Chondrocyte (in vitro differentiated cells): ENCODE results near the gene PCDH18. TPM values are rescaled to one million over a fixed set of nuclear protein-coding genes. Genes with fewer than 3 reads are reported as not detected.
"Not testable (repeated sequence)": the region's sequence is repeated elsewhere in the genome, so short reads cannot be mapped to it uniquely, and the experiment has no call there.

Source experiments
- DNase-seq: peaks from one replicate; pipeline ENCODE4 v3.0.0; 2021; ENCODE audit warnings: mixed read lengths, low spot score
- H3K27ac Mint-ChIP-seq: one replicate; pipeline ENCODE4 v1.8.0; 2021; ENCODE audit warnings: mild to moderate bottlenecking, moderate library complexity, mixed read lengths; ENCODE audit not compliant: unreplicated experiment
- H3K27me3 Mint-ChIP-seq: 2 replicates; pipeline ENCODE4 v1.8.0; 2021; ENCODE audit warnings: low read depth, mixed read lengths
- H3K36me3 Mint-ChIP-seq: 2 replicates; pipeline ENCODE4 v1.8.0; 2021; ENCODE audit warnings: low read depth, mixed read lengths
- H3K4me1 Mint-ChIP-seq: 2 replicates; pipeline ENCODE4 v1.8.0; 2021; ENCODE audit warnings: low read depth, mild to moderate bottlenecking, mixed read lengths
- H3K4me3 Mint-ChIP-seq: one replicate; pipeline ENCODE4 v1.8.0; 2021; ENCODE audit warnings: mild to moderate bottlenecking, moderate library complexity, mixed read lengths; ENCODE audit not compliant: unreplicated experiment
- H3K9me3 Mint-ChIP-seq: 2 replicates; pipeline ENCODE4 v1.8.0; 2021; ENCODE audit warnings: low read depth, mixed read lengths
- total RNA-seq: library from RNA; stranded (reverse); gene quantifications from 3 replicates; pipeline ENCODE4 v1.2.1, GENCODE V29; 2021
- TF ChIP-seq, protein P1 (sequence below): fragments of 200-600 bp; sonication (generic); IDR thresholded peaks from 2 replicates; pipeline ENCODE4 v1.5.0; 2021; ENCODE audit warnings: antibody characterized with exemption, mild to moderate bottlenecking, moderate library complexity

Gene PCDH18
- total RNA-seq, 1 donor from 2014 or later: 33.3 TPM

DNA sequence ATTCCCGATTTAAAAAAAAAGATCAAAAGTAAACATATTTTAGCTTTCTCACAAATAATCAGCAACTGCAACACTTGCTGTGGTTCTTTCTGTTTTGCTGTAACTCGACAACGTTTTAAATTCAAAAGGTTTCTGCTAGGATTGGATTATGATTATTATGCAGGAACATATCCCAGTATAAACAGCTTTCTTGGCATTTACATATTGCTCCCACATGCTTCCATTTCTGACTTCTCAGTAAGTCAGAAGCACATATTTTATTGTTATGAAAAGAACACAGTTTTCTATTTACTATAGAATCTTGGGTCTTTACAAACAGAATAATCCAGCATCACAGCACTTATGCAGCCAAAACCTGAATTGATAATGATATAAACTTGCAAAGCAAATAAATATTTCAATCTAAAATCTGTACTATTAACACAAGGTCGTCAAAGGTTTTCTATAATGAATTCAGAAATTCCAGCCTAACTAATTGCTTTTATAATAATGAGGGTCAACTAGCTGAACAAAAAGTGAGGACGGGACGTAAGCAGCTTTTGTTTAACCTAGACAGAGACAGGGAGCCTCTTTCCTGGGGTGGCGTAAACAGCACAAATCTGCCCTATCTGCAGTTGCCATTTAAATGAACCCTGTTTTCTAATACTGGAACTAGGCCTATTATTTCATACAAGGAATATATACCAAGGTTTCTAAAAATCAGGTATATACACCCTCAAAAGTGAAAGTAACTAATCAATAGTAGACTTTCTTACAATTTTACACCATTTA lies 9.8 kb upstream of the PCDH18 start:
- Mint-ChIP-seq H3K36me3 (no peaks in the 10 kb centered on the region), H3K4me3 (no peak overlapping the region), H3K9me3 (no peaks in the 10 kb centered on the region), H3K27me3 (no peaks in the 10 kb centered on the region), H3K27ac (no peak overlapping the region), H3K4me1 (peaks cover 28% of the 10 kb centered on the region)
- DNase-seq: no peak
- TF ChIP-seq, protein P1, sequence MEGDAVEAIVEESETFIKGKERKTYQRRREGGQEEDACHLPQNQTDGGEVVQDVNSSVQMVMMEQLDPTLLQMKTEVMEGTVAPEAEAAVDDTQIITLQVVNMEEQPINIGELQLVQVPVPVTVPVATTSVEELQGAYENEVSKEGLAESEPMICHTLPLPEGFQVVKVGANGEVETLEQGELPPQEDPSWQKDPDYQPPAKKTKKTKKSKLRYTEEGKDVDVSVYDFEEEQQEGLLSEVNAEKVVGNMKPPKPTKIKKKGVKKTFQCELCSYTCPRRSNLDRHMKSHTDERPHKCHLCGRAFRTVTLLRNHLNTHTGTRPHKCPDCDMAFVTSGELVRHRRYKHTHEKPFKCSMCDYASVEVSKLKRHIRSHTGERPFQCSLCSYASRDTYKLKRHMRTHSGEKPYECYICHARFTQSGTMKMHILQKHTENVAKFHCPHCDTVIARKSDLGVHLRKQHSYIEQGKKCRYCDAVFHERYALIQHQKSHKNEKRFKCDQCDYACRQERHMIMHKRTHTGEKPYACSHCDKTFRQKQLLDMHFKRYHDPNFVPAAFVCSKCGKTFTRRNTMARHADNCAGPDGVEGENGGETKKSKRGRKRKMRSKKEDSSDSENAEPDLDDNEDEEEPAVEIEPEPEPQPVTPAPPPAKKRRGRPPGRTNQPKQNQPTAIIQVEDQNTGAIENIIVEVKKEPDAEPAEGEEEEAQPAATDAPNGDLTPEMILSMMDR: no peak

DNA sequence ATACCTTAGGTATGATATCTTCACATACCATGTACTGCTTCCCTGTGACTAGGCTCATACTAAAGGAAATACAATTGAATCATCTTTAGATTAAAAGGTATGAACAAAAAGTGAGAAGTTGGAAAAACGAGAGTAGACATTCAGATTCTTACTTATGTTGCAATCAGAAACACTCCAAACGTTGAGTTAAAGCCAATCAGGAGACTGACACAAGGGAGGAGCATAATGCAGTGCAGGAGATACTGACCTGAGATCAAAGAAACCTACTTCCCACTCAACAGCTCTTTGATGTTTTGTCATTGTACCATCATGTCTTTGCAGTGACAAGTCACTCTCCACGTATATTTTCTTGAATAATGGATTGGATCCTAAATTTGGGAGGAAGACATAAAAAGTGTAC lies 8.9 kb upstream of the PCDH18 start:
- Mint-ChIP-seq H3K4me1 (peaks cover 29% of the 10 kb centered on the region), H3K4me3 (no peak overlapping the region), H3K27ac (no peak overlapping the region), H3K9me3 (no peaks in the 10 kb centered on the region), H3K27me3 (no peaks in the 10 kb centered on the region), H3K36me3 (no peaks in the 10 kb centered on the region)
- no peak for DNase-seq
- TF ChIP-seq, protein P1: no peak

DNA sequence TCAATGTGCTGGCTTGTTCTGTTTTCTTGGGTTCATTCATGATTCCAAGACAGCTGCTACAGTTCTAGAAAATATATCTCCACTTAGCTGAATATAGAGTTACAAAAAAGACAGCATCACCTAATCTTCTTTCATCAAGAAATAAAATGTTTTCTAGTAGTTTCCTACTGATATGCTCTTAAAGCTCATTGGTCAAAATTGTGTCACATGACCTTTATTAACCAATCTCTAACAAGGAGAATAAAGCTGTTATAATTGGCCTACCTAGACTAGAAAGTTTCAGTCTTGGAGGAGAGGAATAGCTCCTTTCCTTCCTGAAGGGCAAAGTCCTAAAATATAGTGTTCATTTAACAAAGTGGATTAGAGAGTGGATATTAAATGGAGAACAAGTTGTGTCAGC lies 8.1 kb upstream of the PCDH18 start:
- TF ChIP-seq, protein P1: no peak
- DNase-seq: no peak
- Mint-ChIP-seq H3K4me1 (peaks cover 22% of the 10 kb centered on the region), H3K9me3 (no peaks in the 10 kb centered on the region), H3K27me3 (no peaks in the 10 kb centered on the region), H3K36me3 (no peaks in the 10 kb centered on the region), H3K27ac (no peak overlapping the region), H3K4me3 (no peak overlapping the region)

DNA sequence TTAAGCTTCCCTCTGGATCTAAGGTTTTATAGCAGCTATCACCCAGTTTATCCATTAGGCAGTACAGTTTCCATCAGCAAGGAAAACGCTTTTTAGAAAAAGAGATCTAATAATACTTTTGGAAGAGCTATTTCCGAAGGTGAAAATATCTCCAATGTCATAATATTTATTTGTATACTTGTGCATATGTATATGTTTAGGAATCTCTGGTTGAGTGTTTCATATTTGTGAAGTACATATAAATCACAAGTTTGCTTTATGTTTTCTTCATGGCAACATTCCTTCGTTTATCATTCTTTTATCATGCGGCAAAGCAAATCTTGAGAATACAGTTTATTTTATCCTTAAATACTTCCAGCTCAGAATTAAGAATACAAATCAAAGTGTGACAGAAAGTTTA lies 6.2 kb upstream of the PCDH18 start:
- no peak overlapping the region for H3K27ac Mint-ChIP-seq
- no peaks in the 10 kb centered on the region for H3K27me3 Mint-ChIP-seq
- H3K4me1 Mint-ChIP-seq: peaks cover 16% of the 10 kb centered on the region
- H3K9me3 Mint-ChIP-seq: no peaks in the 10 kb centered on the region
- TF ChIP-seq, protein P1: no peak
- no peak overlapping the region for H3K4me3 Mint-ChIP-seq
- H3K36me3 Mint-ChIP-seq: no peaks in the 10 kb centered on the region
- DNase-seq: no peak

DNA sequence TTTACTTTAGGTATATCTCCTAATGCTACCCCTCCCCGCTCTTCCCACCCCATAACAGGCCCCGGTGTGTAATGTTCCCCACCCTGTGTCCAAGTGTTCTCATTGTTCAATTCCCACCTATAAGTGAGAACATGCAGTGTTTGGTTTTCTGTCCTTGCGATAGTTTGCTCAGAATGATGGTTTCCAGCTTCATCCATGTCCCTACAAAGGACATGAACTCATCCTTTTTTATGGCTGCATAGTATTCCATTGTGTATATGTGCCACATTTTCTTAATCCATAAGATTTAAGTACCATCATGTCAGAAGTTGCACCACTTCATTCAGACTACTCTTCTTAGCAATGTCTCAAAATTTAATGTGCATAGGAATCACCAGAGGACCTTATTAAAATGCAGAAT lies 5.5 kb upstream of the PCDH18 start:
- not testable (repeated sequence) for H3K9me3 Mint-ChIP-seq, H3K27ac Mint-ChIP-seq, DNase-seq, H3K27me3 Mint-ChIP-seq, H3K36me3 Mint-ChIP-seq, H3K4me3 Mint-ChIP-seq
- H3K4me1 Mint-ChIP-seq: peaks cover 16% of the 10 kb centered on the region
